Measurements from ENCODE around the gene PLCD3.

- TF ChIP-seq, protein P1, sequence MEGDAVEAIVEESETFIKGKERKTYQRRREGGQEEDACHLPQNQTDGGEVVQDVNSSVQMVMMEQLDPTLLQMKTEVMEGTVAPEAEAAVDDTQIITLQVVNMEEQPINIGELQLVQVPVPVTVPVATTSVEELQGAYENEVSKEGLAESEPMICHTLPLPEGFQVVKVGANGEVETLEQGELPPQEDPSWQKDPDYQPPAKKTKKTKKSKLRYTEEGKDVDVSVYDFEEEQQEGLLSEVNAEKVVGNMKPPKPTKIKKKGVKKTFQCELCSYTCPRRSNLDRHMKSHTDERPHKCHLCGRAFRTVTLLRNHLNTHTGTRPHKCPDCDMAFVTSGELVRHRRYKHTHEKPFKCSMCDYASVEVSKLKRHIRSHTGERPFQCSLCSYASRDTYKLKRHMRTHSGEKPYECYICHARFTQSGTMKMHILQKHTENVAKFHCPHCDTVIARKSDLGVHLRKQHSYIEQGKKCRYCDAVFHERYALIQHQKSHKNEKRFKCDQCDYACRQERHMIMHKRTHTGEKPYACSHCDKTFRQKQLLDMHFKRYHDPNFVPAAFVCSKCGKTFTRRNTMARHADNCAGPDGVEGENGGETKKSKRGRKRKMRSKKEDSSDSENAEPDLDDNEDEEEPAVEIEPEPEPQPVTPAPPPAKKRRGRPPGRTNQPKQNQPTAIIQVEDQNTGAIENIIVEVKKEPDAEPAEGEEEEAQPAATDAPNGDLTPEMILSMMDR (IDR thresholded peaks at IDR 0.05; ENCODE audit: insufficient read depth, low read length, poor library complexity, severe bottlenecking) = no peak
- no peak for TF ChIP-seq EZH2phosphoT487 (conservative IDR thresholded peaks at IDR 0.05; ENCODE audit: low read length)
These were observed 29.8 kb upstream of the PLCD3 start for GRCh38 chr17:45162025-45162687.

All from SU-DHL-6 (cell line).